Progenitor cell of endocrine pancreas (in vitro differentiated cells): ENCODE data around the gene AHDC1. TPM values are rescaled to one million over a fixed set of nuclear protein-coding genes. Genes with fewer than 3 reads are reported as not detected.

Experiments used
- DNase-seq: peaks from one replicate; pipeline ENCODE4 v3.0.0; 2021; ENCODE audit warnings: low spot score; ENCODE audit not compliant: unreplicated experiment
- H3K27ac Mint-ChIP-seq: 2 replicates; pipeline ENCODE4 v1.8.0; 2021; ENCODE audit warnings: mild to moderate bottlenecking, moderate library complexity, mixed read lengths
- H3K27me3 Mint-ChIP-seq: 2 replicates; pipeline ENCODE4 v1.8.0; 2021; ENCODE audit warnings: mixed read lengths
- H3K36me3 Mint-ChIP-seq: 2 replicates; pipeline ENCODE4 v1.8.0; 2022; ENCODE audit warnings: mixed read lengths; ENCODE audit not compliant: insufficient read depth
- H3K4me1 Mint-ChIP-seq: 2 replicates; pipeline ENCODE4 v1.8.0; 2021; ENCODE audit warnings: low read depth, mixed read lengths
- H3K4me3 Mint-ChIP-seq: 2 replicates; pipeline ENCODE4 v1.8.0; 2021; ENCODE audit warnings: low read depth, mild to moderate bottlenecking, moderate library complexity, mixed read lengths
- H3K9me3 Mint-ChIP-seq: 2 replicates; pipeline ENCODE4 v1.8.0; 2021; ENCODE audit warnings: low read depth, mixed read lengths
- total RNA-seq: library from RNA; stranded (reverse); gene quantifications from 2 replicates; pipeline ENCODE4 v1.2.1, GENCODE V29; 2021
- TF ChIP-seq, protein P1 (sequence below): fragments of 200-600 bp; sonication (generic); IDR thresholded peaks from one replicate; pipeline ENCODE4 v1.5.0; 2021; ENCODE audit warnings: antibody characterized with exemption, mild to moderate bottlenecking; ENCODE audit not compliant: unreplicated experiment

AHDC1 gene
- total RNA-seq, 1 donor from 2014 or later, result 53.3 TPM

DNA sequence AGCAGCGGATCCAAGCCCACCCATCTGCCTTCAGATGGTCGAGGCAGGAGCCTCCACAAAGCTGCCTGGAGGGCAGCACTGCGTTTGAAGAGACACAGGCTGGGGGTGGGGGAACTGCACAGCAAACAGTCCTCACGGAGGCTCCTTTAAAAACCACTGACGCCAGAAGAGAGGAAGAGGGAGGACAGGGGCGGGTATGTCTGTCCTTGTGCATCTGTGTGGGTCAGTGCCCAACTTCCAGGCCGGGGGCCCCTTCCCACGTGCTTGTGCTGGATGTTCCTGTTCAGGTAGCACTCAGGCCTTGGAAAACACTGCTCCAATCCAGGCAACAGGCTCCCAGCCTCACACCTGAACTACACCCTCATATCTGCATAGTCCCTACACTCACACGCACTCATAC, 7.7 kb downstream of the AHDC1 start:
- H3K27me3 Mint-ChIP-seq, result no peaks in the 10 kb centered on the region

DNA sequence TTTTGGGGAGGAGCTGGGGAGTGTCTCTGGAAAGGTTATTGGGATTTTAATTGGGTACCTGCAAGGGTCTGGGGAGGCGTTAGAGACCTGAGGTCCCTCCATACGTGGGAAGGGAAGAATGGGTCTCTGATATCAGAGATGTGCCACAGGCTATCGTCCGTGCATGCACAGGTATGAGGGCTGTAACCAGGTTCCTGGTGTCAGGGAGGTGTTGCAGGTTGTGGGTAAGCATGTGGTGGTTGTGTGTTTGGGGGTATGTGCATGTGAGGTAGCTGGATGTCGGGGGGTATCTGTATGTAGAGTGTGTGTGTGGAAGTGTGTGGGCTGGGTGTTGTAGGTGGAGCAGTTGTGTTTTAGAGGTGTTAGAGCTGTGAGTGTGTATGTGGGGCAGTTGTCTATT, 8.3 kb downstream of the AHDC1 start:
- Mint-ChIP-seq H3K36me3 (no peaks in the 10 kb centered on the region), H3K27me3 (no peaks in the 10 kb centered on the region), H3K27ac (no peak overlapping the region), H3K9me3 (no peaks in the 10 kb centered on the region), H3K4me1 (peaks cover 29% of the 10 kb centered on the region), H3K4me3 (no peak overlapping the region)
- TF ChIP-seq, protein P1, sequence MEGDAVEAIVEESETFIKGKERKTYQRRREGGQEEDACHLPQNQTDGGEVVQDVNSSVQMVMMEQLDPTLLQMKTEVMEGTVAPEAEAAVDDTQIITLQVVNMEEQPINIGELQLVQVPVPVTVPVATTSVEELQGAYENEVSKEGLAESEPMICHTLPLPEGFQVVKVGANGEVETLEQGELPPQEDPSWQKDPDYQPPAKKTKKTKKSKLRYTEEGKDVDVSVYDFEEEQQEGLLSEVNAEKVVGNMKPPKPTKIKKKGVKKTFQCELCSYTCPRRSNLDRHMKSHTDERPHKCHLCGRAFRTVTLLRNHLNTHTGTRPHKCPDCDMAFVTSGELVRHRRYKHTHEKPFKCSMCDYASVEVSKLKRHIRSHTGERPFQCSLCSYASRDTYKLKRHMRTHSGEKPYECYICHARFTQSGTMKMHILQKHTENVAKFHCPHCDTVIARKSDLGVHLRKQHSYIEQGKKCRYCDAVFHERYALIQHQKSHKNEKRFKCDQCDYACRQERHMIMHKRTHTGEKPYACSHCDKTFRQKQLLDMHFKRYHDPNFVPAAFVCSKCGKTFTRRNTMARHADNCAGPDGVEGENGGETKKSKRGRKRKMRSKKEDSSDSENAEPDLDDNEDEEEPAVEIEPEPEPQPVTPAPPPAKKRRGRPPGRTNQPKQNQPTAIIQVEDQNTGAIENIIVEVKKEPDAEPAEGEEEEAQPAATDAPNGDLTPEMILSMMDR, result no peak
- DNase-seq, result no peak

More for the DNA sequence above, 7.7 kb downstream of the AHDC1 start:
- H3K27ac Mint-ChIP-seq, result no peak overlapping the region
- DNase-seq, result no peak
- no peak overlapping the region for H3K4me3 Mint-ChIP-seq
- TF ChIP-seq, protein P1, result no peak
- no peaks in the 10 kb centered on the region for H3K36me3 Mint-ChIP-seq
- peaks cover 35% of the 10 kb centered on the region for H3K4me1 Mint-ChIP-seq
- no peaks in the 10 kb centered on the region for H3K9me3 Mint-ChIP-seq

DNA sequence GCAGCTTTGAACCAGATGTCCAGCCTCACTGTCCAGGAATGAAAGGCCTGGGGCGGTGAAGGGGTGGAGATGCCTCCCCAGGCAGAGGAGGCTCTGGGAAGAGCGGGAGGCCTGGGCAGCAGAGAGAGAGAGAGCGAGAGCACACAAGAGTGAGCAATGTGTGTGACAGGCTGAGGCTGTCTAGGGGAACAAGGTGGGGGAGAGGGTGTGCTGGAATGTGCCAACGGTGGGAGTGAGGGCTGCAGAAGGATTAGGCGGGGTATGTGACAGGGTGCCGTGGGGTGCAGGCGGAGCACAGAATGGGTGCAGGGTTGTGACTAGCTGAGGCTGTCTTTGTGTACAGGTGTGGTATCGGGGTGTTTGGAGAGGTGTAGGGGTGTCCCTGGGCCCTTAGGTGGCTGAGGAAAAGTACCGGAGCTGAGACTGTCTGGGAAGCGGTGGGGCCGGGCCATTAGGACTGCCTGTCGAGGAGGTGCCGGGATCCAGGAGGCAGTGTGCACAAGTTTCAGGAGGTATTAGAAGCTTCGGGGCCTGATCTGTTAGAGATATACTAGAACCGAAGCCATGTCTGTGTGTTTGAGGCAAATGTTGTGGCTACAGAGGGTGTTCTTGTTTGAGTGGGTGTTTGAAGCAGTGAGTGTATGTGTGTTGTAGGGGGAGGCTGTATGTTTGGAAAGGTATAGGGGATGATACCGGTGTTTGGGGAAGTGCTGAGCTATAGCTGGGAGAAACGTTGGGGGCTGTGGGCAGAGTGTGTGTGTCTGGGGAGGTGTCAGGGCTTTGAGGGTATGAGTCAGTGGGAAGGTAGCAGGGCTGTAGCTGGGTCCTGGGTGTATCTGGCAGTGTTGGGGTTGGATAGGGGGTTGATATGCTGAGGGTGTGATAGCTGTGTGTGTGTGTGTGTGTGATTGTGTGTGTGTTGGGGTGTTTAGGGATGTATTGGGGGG, 9.1 kb downstream of the AHDC1 start:
- H3K9me3 Mint-ChIP-seq, result no peaks in the 10 kb centered on the region
- H3K27me3 Mint-ChIP-seq, result no peaks in the 10 kb centered on the region
- H3K36me3 Mint-ChIP-seq, result no peaks in the 10 kb centered on the region
- TF ChIP-seq, protein P1, result no peak
- H3K4me1 Mint-ChIP-seq, result peaks cover 21% of the 10 kb centered on the region
- H3K4me3 Mint-ChIP-seq, result no peak overlapping the region
- no peak for DNase-seq
- H3K27ac Mint-ChIP-seq, result no peak overlapping the region

DNA sequence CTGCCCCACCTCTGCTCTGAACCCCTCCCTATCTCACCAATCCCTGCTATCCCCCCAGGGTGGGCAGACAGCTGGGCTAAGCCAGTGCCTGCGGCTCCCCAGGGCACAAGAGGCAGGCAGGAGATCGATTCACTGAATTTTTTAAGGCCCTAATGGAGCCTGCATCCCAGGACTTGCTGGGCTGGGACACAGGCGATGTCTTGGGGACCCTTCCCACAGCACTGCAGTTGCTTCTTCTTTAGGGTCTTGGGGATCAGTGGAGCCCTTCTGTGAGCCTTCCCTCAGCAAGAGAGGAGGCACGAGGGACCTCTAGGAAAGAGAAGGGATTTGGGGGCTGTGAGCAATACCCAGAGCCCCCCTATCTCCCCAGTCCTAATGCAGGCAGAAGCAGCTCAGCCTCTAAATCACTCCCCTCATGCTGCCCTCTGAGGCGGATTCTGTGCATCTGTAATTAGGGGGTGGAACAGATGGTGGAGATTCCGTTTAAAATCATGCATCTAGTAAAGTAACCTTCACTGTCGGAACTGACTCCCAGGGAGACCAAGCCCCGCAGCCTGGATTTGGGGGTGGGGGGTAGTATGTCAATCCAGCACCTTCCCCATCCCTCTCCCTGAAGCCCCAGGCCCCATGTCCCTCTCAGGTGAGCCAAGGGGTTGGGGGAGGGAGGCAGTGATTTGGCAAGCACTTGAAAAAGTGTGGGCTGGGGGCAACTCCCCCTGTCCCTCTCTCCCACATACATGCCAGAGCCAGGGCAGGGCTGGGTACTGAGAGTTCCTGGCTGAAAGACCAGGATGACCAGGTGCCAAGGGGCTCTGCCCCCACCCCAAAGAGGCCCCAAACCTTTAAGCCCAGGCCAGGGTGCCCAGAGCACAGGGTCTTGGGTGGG, 10.0 kb downstream of the AHDC1 start:
- H3K4me1 Mint-ChIP-seq, result peaks cover 14% of the 10 kb centered on the region
- no peak overlapping the region for H3K4me3 Mint-ChIP-seq
- H3K36me3 Mint-ChIP-seq, result no peaks in the 10 kb centered on the region
- no peaks in the 10 kb centered on the region for H3K9me3 Mint-ChIP-seq
- TF ChIP-seq, protein P1, result no peak
- H3K27ac Mint-ChIP-seq, result peak overlapping the region; percentile 16
- no peak for DNase-seq
- no peaks in the 10 kb centered on the region for H3K27me3 Mint-ChIP-seq

DNA sequence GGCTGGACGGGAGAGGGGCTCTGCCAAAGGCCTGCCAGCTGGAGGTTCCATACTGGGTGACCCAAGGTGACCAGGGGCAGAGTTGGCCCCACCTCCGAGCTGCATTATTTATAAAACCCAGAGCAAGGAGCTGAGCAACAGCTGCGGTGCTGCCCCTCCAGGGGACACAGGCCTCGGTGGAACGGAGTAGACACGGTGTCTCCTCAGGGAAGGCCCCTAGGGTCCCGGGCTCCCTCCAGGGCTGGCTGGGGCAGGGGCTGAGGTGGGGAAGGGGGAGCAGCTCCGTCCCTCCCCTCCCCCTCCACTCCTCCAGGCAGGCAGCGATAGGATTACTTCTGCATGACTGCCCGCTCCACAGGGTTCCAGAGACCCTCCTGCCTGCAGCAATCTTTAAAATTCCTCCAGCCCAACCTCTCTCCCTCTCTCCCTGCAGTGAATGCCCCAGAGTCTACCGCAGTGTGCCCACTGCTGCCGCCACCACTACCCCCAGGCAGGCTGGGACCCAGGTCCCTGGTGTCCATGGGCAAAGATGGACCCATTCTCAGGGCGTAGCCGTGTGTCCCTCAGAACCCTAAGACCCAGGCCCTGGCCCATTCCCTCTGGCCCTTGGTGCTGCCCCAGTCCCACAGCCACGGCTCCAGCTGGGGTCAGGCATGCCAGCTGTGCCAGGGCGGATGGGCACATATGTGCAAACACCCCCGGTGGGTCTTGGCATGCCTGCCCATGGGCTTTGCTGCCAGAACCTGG, 10.8 kb downstream of the AHDC1 start:
- Mint-ChIP-seq H3K4me1 (peaks cover 11% of the 10 kb centered on the region), H3K4me3 (no peak overlapping the region), H3K36me3 (no peaks in the 10 kb centered on the region), H3K27me3 (no peaks in the 10 kb centered on the region), H3K9me3 (no peaks in the 10 kb centered on the region), H3K27ac (peak overlapping the region; percentile 16)
- no peak for DNase-seq
- TF ChIP-seq, protein P1, result no peak
